Measurements from ENCODE around the gene MALL. TPM values are rescaled to one million over a fixed set of nuclear protein-coding genes. Genes with fewer than 3 reads are reported as not detected.

The MALL gene
- total and polyA plus RNA-seq, 2 of the 13 experiments (the other 11 are each of a cell fraction or from before 2014, with no cell fraction given) = not detected

- TF ChIP-seq, protein P1, sequence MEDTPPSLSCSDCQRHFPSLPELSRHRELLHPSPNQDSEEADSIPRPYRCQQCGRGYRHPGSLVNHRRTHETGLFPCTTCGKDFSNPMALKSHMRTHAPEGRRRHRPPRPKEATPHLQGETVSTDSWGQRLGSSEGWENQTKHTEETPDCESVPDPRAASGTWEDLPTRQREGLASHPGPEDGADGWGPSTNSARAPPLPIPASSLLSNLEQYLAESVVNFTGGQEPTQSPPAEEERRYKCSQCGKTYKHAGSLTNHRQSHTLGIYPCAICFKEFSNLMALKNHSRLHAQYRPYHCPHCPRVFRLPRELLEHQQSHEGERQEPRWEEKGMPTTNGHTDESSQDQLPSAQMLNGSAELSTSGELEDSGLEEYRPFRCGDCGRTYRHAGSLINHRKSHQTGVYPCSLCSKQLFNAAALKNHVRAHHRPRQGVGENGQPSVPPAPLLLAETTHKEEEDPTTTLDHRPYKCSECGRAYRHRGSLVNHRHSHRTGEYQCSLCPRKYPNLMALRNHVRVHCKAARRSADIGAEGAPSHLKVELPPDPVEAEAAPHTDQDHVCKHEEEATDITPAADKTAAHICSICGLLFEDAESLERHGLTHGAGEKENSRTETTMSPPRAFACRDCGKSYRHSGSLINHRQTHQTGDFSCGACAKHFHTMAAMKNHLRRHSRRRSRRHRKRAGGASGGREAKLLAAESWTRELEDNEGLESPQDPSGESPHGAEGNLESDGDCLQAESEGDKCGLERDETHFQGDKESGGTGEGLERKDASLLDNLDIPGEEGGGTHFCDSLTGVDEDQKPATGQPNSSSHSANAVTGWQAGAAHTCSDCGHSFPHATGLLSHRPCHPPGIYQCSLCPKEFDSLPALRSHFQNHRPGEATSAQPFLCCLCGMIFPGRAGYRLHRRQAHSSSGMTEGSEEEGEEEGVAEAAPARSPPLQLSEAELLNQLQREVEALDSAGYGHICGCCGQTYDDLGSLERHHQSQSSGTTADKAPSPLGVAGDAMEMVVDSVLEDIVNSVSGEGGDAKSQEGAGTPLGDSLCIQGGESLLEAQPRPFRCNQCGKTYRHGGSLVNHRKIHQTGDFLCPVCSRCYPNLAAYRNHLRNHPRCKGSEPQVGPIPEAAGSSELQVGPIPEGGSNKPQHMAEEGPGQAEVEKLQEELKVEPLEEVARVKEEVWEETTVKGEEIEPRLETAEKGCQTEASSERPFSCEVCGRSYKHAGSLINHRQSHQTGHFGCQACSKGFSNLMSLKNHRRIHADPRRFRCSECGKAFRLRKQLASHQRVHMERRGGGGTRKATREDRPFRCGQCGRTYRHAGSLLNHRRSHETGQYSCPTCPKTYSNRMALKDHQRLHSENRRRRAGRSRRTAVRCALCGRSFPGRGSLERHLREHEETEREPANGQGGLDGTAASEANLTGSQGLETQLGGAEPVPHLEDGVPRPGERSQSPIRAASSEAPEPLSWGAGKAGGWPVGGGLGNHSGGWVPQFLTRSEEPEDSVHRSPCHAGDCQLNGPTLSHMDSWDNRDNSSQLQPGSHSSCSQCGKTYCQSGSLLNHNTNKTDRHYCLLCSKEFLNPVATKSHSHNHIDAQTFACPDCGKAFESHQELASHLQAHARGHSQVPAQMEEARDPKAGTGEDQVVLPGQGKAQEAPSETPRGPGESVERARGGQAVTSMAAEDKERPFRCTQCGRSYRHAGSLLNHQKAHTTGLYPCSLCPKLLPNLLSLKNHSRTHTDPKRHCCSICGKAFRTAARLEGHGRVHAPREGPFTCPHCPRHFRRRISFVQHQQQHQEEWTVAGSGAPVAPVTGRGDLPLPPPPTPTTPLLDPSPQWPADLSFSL (CRISPR knock-in tag; IDR thresholded peaks at IDR 0.05) = no peak
- TF ChIP-seq EP300 (IDR thresholded peaks at IDR 0.05; ENCODE audit: low read depth in 2 of 2, low read length in 2 of 2) (no peak), EP300 (CRISPR knock-in tag; IDR thresholded peaks at IDR 0.05; ENCODE audit: borderline replicate concordance) (no peak)
Observed at GRCh38 chr2:110124038-110124825, 8.6 kb upstream of the MALL start (continued).

DNA sequence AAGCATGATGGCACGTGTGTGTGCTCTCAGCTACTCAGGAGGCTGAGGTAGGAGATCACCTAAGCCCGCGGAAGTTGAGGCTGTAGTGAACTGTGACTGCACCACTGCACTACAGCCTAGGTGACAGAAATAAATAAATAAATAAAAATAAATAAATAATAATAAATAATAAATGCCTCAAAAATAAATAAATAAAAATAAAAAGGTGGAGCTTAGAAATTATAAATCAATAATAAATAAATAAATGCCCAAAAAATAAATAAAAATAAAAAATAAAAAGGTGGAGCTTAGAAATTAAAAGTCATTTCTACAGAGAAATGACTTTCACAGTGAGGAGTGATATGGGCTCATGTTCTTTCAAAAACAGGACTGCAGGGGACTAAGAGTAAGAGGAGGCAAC, 6.0 kb upstream of the MALL start:
- intact Hi-C loops (cut with micrococcal nuclease; ENCODE audit: unreplicated experiment) = no loop called here
- CTCF ChIA-PET (ENCODE audit: low intra/inter-chr PET ratio, low total read pairs) = no interaction called here
- no TSS peak for BruUV-seq (replicated peaks)
- TF ChIP-seq ZNF292 (CRISPR knock-in tag; IDR thresholded peaks at IDR 0.05; ENCODE audit: borderline replicate concordance, low read depth) = no peak
- TF ChIP-seq SMARCE1 (IDR thresholded peaks at IDR 0.05; ENCODE audit: borderline replicate concordance) = no peak
- no peak for TF ChIP-seq NRL (CRISPR knock-in tag; IDR thresholded peaks at IDR 0.05; ENCODE audit: borderline replicate concordance)
- TF ChIP-seq ZBTB38 (CRISPR knock-in tag; IDR thresholded peaks at IDR 0.05) = no peak
- no peak for TF ChIP-seq ZHX2 (IDR thresholded peaks at IDR 0.05; ENCODE audit: low read depth)
- TF ChIP-seq ZHX2 (CRISPR knock-in tag; IDR thresholded peaks at IDR 0.05; ENCODE audit: borderline replicate concordance) = no peak

More for the DNA sequence above, 6.0 kb upstream of the MALL start:
- DNase-seq (ENCODE audit: low spot score) (no peak), FAIRE-seq (no peak), ATAC-seq (no peak)
- no peaks in the 10 kb centered on the region for H3K9me3 ChIP-seq (ENCODE audit: low read length)
- H3K4me1 ChIP-seq (ENCODE audit: insufficient read depth, low read length) = peaks cover 33% of the 10 kb centered on the region
- H4K20me1 ChIP-seq (ENCODE audit: insufficient read depth, low read length) = no peaks in the 10 kb centered on the region
- no peak overlapping the region for H3K27ac ChIP-seq (ENCODE audit: extremely low read length, insufficient read depth, low read length)
- in situ Hi-C loops (cut with HindIII; ENCODE audit: extremely low pct_ligation_motif_present, low pct_unique_long_range_greater_than_20kb) = no loop called here
- no peaks in the 10 kb centered on the region for H3K27me3 ChIP-seq (ENCODE audit: control insufficient read depth in 1 of 2, insufficient read depth in 2 of 2, low read length in 2 of 2)
- H3K4me3 ChIP-seq (replicated peaks in 1 of 3; ENCODE audit: insufficient read depth in 1 of 3, low read depth in 2 of 3, low read length in 3 of 3) = no peak overlapping the region
- no peak overlapping the region for H3K4me2 ChIP-seq (ENCODE audit: low read depth, low read length)
- no peaks in the 10 kb centered on the region for H3K36me3 ChIP-seq (replicated peaks in 1 of 2; ENCODE audit: control insufficient read depth in 1 of 2, insufficient read depth in 2 of 2, low read length in 2 of 2)
- WGBS (ENCODE audit: low lambda C conversion rate) = 86% methylated on average over 3 of the region's 3 CpGs
- H3K9ac ChIP-seq (ENCODE audit: insufficient read depth, low read depth, low read length) = no peak overlapping the region
- no peaks in the 10 kb centered on the region for H3K79me2 ChIP-seq (ENCODE audit: insufficient read depth, low read length)
- H2AFZ ChIP-seq (ENCODE audit: low read length) = no peak overlapping the region
- POLR2A ChIA-PET = no interaction called here
